ENCODE data around the gene CHKA. TPM values are rescaled to one million over a fixed set of nuclear protein-coding genes. Genes with fewer than 3 reads are reported as not detected.

The CHKA gene
- total and polyA plus RNA-seq, 4 donors: 17.6 to 73.4 (median 49.0) TPM

GRCh38 chr11:68008381-68009337, 112.5 kb downstream of the CHKA start:
- ATAC-seq (ENCODE audit: insufficient read depth, low FRiP score) (no peak), DNase-seq (peak in 1 of 3 donors; percentile 20)
- H3K9ac ChIP-seq (ENCODE audit: insufficient read depth in 1 of 2, low read length in 2 of 2): no peak overlapping the region
- peaks cover 5 to 30% (median 9%) of the 10 kb centered on the region in 5 donors for H3K4me1 ChIP-seq (ENCODE audit: control insufficient read depth in 5 of 5, insufficient read depth in 5 of 5, low read length in 5 of 5)
- no peaks in the 10 kb centered on the region for H3K27me3 ChIP-seq (ENCODE audit: control insufficient read depth in 3 of 3, insufficient read depth in 3 of 3, low read length in 2 of 3)
- no peak for TF ChIP-seq CTCF (IDR thresholded peaks at IDR 0.05; ENCODE audit: control extremely low read depth, extremely low read depth)
- H3K9me3 ChIP-seq (ENCODE audit: control insufficient read depth in 4 of 4, insufficient read depth in 3 of 4, low read length in 3 of 4): no peaks in the 10 kb centered on the region
- WGBS, 2 donors: 41 to 65% methylated on average over 26 to 27 of the region's 27 CpGs
- peak overlapping the region in 1 of 2 donors; percentile 59 for H3K27ac ChIP-seq (ENCODE audit: low read depth in 1 of 2, low read length in 1 of 2)
- no peak overlapping the region for H3K4me3 ChIP-seq
- H3K36me3 ChIP-seq (ENCODE audit: control insufficient read depth in 4 of 4, insufficient read depth in 4 of 4, low read length in 4 of 4): no peaks in the 10 kb centered on the region

GRCh38 chr11:68007498-68008380, 113.4 kb downstream of the CHKA start:
- Histone ChIP-seq H3K9ac (ENCODE audit: insufficient read depth in 1 of 2, low read length in 2 of 2) (no peak overlapping the region), H3K36me3 (ENCODE audit: control insufficient read depth in 4 of 4, insufficient read depth in 4 of 4, low read length in 4 of 4) (no peaks in the 10 kb centered on the region), H3K27me3 (ENCODE audit: control insufficient read depth in 3 of 3, insufficient read depth in 3 of 3, low read length in 2 of 3) (no peaks in the 10 kb centered on the region), H3K4me1 (ENCODE audit: control insufficient read depth in 5 of 5, insufficient read depth in 5 of 5, low read length in 5 of 5) (peaks cover 5 to 27% (median 12%) of the 10 kb centered on the region in 5 donors), H3K4me3 (no peak overlapping the region), H3K27ac (ENCODE audit: low read depth in 1 of 2, low read length in 1 of 2) (peak overlapping the region in 1 of 2 donors; percentile 59), H3K9me3 (ENCODE audit: control insufficient read depth in 4 of 4, insufficient read depth in 3 of 4, low read length in 3 of 4) (peaks cover 0 to 2% (median 0%) of the 10 kb centered on the region in 4 donors)
- WGBS, 2 donors: 90 to 96% methylated on average over 15 to 16 of the region's 16 CpGs
- no peak for TF ChIP-seq CTCF (IDR thresholded peaks at IDR 0.05; ENCODE audit: control extremely low read depth, extremely low read depth)
- DNase-seq: no peak
- ATAC-seq (ENCODE audit: insufficient read depth, low FRiP score): no peak

GRCh38 chr11:68006606-68007166, 114.5 kb downstream of the CHKA start:
- no peak overlapping the region for H3K9ac ChIP-seq (ENCODE audit: insufficient read depth in 1 of 2, low read length in 2 of 2)
- ATAC-seq (ENCODE audit: insufficient read depth, low FRiP score): no peak
- no peaks in the 10 kb centered on the region for H3K36me3 ChIP-seq (ENCODE audit: control insufficient read depth in 4 of 4, insufficient read depth in 4 of 4, low read length in 4 of 4)
- H3K4me1 ChIP-seq (ENCODE audit: control insufficient read depth in 5 of 5, insufficient read depth in 5 of 5, low read length in 5 of 5): peaks cover 5 to 22% (median 11%) of the 10 kb centered on the region in 5 donors
- H3K9me3 ChIP-seq (ENCODE audit: control insufficient read depth in 4 of 4, insufficient read depth in 3 of 4, low read length in 3 of 4): peaks cover 0 to 2% (median 0%) of the 10 kb centered on the region in 4 donors
- 94 to 96% methylated on average over 7 of the region's 7 CpGs for WGBS, 2 donors
- H3K27ac ChIP-seq (ENCODE audit: low read depth in 1 of 2, low read length in 1 of 2): no peak overlapping the region
- no peak overlapping the region for H3K4me3 ChIP-seq
- no peaks in the 10 kb centered on the region for H3K27me3 ChIP-seq (ENCODE audit: control insufficient read depth in 3 of 3, insufficient read depth in 3 of 3, low read length in 2 of 3)
- TF ChIP-seq CTCF (IDR thresholded peaks at IDR 0.05; ENCODE audit: control extremely low read depth, extremely low read depth): no peak
- DNase-seq: no peak
